ENCODE results near the gene VRK3.
"Not testable (repeated sequence)": the region's sequence is repeated elsewhere in the genome, so short reads cannot be mapped to it uniquely, and the experiment has no call there.

Gene VRK3, protein sequence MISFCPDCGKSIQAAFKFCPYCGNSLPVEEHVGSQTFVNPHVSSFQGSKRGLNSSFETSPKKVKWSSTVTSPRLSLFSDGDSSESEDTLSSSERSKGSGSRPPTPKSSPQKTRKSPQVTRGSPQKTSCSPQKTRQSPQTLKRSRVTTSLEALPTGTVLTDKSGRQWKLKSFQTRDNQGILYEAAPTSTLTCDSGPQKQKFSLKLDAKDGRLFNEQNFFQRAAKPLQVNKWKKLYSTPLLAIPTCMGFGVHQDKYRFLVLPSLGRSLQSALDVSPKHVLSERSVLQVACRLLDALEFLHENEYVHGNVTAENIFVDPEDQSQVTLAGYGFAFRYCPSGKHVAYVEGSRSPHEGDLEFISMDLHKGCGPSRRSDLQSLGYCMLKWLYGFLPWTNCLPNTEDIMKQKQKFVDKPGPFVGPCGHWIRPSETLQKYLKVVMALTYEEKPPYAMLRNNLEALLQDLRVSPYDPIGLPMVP

DNA sequence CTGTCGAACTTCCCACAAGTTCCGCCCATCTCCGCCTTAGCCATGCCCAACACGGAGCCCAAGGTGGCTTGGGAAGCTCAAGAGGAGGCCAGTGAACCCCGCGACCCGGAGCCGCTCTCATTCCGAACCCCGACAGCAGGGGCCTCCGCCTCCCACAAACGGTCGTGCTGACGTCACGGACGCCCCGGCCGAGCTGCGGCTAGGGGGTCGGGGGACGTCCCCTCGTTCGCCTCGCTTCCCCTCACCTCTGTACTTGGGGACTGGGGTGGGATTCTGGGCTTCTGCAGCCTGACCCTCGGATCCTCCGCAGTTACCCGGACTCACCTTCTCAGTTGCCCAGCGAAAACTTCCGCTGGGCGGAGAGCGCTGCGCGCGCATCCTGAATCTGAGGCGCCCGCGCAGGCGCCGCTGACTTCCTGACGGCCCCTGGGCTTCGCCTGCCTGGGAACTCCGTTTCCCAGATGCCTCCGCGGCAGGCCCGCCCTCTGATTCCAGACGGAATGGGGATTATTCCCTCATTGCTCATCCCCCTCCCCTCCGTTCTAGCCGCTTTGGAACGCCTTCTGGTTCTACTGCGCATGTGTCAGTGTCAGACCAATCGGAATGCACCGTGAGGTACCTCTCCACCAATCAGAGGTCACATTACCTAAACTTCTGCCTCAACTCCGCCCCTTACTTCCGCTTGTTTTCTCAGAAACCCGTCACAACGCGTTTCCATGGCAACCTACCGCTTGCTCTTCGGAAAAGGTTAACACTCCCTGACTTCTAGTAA is at the start of gene VRK3:
Gene VRK3, minus strand, starts transcription at position 351 of the 772 bp plus-strand sequence. CDS start 9,210 bp downstream, outside the sequence.
- peak; percentile 100 for DNase-seq

DNA sequence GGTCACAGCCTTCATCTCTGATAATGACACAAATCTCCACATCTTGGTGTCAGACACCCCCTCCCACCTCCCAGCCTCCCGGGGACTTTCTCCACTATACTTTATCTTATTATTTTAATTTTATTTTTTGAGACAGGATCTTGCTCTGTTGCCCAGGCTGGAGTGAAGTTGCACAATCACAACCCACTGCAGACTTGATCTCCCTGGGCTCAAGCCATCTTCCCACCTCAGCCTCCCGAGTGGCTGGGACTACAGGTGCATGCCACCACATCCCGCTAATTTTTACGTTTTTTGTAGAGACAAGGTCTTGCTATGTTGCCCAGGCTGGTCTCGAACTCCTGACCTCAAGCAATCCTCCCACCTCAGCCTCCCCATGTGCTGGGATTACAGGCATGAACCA is 43.2 kb upstream of the VRK3 start:
- not testable (repeated sequence) for DNase-seq

DNA sequence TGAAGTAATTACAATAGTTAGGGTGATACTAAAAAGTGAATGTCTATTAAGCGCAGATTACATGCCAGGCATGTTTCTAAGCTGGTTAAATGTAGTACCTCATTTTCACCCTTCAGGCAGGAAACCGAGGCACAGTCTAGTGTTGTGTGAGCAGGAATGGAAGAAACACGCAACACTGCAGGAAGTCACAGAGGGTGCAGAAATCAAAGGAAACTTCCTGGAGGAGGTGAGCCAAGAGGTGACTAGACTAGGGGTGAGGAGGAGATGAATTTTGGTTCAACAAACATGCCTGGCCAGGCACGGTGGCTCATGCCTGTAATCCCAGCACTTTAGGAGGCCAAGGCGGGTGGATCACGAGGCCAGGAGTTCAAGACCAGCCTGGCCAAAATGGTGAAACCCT is 42.4 kb upstream of the VRK3 start:
- no peak for DNase-seq

DNA sequence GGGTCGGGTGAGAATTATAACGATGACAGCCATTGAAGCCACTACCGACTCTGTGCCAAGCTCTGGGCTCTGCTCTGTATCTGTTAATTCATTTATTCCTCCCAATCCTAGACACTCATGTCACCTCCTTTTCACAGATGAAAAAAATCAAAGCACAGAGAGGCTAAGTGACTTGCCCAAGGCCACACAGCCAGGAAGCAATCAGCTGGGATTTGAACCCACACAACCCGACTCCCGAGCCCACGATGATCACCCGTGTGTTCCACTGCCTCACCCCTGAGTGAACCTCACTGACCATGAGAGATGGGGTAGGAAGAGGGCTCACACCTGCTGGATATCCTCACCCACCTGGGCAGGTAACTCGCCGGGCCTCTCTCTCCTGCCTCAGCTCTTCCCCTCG is 40.8 kb upstream of the VRK3 start:
- DNase-seq, result no peak

DNA sequence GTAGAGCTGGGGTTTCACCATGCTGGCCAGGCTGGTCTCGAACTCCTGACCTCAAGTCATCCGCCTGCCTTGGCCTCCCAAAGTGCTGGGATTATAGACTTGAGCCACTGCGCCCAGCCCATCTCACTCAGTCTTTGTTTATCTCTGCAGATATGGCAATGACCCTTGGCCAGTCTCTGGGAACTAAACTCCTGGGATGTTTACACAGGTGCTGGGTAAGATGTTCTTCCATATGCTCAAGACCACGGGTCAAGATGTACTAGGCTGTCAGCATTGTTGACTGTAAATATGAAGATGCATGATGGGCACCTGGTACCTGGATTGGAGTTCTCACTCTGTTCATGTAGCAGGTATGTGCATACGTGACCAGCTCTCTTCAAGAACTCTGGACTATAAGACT is 36.5 kb upstream of the VRK3 start:
- no peak for DNase-seq

DNA sequence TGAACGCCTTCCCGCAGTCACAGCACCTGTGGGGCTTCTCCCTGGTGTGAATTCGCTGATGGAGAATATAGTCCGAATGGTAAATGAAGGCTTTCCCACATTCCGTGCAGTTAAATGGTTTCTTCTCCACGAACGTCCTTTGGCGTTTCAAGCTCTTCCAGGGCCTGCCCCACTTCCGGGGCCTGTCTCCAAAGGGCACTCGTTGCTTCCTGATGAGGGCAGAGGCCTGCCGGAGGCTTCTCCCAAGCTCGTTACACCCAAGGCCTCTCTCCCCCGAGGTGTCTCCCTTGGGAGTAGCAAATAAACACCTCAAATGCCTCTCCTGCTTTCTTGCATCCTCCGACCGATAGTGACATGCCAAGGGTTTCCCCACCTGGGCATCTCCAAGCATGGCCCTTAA is 34.9 kb upstream of the VRK3 start:
- DNase-seq, result no peak

DNA sequence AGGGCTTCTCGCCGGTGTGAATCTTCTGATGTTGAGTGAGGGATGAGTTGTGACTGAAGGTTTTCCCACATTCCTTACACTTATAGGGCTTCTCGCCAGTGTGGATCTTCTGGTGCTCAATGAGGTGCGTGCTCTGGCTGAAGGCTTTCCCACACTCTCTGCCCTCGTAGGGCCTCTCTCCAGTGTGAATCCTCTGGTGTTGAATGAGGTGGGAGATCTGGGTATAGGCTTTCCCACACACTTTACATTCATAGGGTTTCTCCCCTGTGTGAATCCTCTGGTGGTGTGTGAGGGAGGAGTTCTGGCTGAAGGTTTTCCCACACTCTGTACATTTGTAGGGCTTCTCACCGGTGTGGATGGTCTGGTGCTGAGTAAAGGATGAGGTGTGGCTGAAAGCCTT is 33.9 kb upstream of the VRK3 start:
- no peak for DNase-seq

DNA sequence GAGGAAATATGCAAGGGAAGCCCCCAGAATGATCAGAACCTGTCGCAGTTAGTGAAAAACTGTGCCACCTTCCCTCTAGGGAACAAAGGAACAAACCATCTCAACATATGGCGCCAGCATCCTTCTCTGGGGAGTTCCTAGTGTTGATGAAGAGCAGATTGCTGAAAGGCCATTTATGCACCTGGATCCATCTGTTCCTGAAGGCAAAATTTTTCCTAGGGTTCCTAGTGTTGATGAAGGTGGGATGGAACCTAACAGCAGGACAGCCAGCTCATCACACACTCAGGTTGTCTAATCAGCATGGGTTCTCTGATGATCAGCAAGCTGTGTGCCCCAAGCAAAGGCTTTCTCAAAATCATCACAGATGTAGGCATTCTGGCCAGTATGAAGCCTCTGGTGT is 33.3 kb upstream of the VRK3 start:
- no peak for DNase-seq

DNA sequence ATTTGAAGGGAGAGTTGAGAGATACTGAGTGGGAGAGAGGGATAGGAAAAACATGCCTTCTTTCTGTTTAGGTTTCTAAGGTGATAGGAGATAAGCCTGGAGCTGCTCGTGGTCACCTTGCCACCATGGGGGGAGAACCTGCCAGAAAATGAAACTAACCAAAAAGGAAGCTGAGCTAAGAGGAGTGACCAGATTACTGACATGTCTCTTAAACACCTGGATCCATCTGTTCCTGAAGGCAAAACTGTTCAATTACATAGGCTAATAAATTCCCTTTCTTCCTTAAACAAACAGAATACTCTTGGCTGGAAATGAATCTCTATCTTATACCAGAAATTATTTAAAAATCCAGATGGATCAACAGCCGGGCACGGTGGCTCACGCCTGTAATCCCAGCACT is 27.9 kb upstream of the VRK3 start:
- no peak for DNase-seq

DNA sequence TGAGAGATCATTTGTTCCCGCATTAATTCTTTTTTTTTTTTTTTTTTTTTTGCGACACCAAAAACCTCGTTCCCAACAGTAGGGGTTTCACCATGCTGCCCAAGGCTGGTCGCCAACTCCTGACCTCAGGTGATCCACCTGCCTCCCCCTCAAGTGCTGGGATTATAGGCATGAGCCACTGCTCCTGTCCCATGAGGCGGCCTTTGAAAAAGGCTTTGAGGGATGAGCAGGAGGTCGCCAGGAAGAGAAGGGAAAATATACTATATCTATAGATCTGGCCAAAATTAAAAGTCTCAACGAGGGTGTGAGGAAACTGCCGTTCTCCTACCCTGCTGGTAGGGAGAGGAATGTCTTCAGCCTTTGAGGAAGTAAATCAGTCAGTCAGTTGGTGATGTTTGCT is 26.8 kb upstream of the VRK3 start:
- DNase-seq, result no peak

DNA sequence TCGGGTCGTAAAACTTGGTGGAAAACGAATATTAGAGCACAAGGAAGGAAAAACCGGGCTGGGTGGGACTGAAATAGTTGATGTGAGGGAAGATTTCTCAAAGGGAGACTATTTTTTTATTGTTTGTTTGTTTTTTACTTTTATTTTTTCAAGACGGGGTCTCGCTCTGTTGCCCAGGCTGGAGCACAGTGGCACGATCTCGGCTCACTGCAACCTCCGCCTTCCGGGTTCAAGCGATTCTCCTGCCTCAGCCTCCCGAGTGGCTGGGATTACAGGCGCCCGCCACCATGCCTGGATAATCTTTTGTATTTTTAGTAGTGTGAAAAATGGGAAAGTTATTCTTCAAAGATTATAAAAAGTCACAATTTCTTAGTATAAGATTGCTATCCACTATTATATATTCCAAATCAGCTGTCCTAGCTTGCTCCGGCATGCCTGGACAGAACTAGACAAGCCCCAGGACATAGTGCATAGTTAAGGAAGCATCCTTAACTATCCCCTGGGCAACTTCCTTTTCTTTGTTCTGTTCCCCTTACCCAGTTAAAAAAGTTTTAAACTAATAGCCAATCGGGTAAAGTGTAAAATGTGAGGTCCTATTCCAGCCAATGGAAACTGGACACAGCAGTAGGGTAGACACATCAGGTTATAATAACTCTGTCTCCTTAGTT is 26.2 kb upstream of the VRK3 start:
- not testable (repeated sequence) for DNase-seq

DNA sequence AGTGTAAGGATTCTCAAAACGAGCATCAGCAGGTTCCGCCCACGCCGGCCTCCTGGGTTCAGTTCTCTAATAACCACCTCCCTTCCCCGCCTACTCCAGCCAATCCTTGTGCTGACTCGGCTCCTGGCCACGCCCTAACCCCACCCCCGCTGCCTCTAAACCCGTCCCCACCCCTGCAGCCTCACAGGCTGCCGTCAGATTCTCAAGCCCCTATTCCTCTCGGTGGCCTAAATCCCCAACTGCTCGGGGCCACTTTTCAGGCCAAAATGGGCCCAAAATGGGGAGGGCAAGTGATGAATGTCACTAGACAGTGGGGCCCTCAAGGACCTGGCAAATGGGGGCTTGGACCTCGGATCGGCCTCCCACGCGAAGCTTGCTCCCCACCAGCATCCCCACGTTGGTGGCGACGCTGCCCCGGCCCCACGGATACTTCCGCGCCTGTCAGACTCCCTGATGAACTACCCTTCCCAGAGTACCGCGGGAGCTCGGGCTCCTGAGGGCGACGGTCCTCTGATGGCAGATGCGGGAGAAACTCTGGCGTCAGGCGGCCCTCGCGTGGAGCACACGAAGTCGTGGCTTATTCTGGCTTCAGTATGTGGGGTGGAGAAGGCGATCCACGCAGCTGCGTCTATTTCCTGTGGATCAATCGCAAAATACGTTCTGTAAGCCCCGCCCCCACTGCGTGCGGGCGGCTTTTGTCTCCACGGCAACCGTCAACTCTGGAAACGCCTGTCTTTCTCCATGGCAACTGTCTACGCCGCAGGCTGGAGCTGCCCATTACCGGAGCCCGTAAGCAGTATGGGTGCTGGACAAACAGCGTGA is 25.4 kb upstream of the VRK3 start:
- peak; percentile 85 for DNase-seq

DNA sequence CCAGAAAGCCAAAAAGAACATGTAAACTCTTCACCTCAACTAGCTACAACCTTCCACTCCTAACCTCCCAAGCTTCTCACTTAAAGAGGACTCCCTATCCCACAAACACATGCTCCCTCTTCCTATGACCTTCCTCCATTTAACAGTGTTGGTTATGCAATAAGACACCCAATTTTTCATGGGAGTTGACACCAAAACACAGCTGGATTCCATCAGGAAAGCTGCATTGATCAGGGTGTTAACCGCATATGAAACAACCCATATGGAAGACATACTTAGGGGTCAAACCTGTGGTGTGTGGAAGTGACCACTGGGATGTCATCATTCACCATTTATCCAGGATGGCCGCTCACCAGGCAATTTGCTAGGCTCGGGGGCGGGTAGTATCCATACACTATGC is 22.5 kb upstream of the VRK3 start:
- DNase-seq, result no peak

DNA sequence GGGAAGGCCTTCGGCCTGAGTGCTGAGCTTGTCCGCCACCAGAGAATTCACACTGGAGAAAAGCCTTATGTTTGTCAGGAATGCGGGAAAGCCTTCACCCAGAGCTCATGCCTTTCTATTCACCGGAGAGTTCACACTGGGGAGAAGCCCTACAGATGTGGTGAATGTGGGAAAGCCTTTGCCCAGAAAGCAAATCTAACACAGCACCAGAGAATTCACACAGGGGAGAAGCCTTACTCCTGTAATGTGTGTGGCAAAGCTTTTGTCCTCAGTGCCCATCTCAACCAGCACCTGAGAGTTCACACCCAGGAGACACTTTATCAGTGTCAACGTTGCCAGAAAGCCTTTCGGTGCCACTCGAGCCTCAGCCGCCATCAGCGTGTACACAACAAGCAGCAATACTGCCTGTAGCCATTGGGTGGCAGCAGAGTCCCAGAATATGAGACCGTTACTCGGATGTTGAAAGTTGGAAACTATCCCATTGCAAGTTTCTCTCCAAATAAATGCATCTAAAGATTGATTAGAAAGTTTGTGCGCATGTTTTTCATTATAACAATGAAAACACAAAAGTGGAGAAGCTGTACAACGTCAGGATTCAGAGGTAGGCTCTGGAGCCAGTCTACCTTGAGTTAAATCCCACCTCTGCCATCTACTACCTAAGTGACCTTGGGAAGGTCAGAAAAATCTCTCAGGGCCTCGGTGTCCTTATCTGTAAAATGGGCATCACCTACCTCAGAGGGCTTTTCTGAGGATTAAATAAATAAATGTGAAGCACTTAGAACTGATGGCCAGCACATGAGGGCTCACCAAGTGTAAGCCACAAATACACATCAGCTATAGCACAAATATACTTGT is 21.7 kb upstream of the VRK3 start:
- DNase-seq, result peak; percentile 10

DNA sequence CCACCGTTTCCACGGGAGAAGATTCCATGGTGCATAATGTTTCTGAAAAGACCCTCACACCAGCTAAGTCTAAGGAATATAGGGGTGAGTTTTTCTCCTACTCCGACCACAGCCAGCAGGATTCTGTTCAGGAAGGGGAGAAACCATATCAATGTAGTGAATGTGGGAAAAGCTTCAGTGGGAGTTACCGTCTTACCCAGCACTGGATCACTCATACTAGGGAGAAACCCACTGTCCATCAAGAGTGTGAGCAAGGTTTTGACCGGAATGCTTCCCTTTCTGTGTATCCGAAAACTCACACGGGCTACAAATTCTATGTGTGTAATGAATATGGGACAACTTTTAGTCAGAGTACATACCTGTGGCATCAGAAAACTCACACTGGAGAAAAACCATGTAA is 19.8 kb upstream of the VRK3 start:
- DNase-seq, result no peak

DNA sequence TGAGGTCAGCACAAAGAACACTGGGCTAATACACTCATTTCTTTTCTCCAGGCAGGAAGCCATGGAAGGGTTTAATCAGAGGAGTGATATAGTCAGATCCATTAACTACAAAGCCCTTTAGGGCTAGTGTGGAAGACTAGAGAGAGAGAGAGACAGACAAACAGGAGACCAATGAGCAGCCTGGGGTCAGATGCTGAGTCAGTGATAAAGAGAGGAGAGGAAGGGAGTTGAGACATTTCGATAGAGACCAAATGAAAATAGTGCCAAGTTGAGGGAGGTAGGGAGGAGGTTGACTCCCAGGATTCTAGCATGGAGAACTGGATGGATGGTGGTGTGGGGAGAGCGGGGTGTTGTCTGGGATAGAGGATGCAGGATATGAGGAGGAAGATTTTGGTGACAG is 18.8 kb upstream of the VRK3 start:
- no peak for DNase-seq

DNA sequence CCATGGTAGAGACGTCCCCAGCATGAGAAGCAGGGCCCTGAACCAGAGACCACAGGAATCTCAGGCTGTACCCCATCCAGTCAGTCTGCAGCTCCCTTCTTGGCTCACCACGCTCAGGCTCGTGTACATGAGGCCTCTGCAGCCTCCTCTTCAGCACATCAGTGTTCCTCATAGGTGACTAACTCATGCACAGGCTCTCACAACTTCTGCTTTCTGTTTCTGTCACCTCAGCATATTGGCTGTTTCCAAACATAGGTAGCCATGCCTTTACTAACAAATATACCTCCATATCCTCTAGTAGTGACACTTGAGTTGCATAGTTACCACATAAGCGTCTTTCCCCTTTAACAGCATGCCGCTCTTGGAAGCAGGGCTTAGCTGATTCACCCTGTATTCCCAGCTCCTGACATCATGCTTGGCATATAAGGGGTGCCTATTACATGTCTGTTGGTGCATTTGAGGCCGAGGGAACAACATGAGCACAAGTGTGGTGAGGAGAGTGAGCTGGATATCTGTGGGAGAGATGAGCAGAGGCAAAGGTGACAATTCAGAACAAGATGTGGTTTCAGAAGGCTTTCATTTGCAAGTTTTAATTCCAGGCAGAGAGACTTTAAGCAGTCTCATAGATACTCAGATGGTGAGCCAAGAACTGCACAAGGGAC is 17.3 kb upstream of the VRK3 start:
- DNase-seq, result no peak

DNA sequence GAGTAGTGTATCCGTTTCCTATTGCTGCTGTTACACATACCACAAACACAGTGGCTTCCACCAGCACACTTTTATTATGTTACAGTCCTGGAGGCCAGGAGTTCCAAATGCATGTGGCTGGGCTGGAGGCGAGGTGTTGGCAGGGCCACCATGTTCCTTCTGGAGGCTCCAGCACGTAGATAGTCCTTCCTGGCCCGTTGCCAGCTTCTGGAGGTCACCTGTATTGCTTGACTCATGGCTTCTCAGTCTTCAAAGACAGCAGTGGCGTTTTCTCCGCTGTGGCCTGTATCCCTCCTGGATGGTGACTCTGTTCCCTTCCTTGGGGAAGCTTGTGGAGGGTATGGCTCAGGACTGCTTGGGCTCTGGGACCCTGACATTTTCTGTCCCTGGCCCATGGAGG is 15.8 kb upstream of the VRK3 start:
- no peak for DNase-seq

DNA sequence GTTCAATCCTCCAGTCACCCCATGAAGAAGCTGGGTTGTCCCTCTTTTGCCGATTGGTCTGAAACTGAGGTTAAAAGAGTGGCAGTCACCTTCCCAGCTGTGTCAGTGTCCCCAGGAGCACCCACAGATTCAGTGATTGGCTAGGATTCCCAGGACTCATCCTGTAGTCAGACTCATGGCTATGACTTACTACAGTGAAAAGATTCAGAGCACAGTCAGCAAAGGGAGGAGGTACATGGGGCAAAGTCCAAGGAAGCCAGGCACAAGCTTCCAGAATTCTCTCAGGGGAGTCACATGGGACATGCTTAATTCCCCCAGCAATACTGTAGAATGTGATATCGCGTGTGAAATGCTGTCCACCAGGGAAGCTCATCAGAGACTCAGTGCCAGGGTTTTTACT is 14.8 kb upstream of the VRK3 start:
- DNase-seq, result no peak

DNA sequence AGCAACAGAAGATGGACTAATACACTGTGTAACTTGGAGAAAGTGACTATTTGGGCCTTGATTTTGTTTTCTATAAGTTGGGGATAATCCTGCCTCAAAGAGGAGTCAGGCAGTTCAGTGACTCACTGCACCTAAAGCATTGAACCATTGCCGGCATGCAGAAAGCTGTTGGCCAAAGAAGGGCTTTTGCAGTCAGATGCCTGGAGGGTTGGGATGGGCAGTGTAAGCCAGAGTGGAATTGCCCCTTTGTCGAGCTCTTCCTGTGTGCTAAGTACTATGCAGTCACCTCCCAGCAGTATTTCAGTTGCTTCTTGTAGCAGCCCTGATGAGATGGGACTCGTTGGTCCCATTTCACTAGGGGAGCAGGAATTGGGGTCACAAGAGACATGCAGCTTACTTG is 11.7 kb upstream of the VRK3 start:
- peak; percentile 3 for DNase-seq

DNA sequence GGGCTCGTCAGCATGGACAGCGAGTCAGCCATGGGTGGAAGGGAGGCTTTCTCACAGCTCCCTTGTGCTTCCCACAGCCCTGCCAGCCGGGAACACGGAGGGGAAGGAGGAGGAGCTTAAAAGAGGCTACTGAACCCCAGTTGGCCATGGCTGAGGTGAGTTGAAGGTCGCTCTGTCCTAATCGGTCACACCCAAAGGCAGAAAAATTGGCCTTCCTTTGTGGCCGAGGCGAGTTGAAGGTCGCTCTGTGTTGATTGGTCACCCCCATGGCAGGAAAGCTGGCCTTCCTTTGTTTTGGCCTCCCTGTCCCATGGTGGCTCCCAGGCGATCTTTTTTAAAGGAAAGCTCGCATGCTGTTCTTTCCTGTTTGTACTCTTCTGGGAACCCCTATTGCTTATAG is 5.8 kb upstream of the VRK3 start:
- no peak for DNase-seq
